MM.1S (cell line): ENCODE measurements around the gene USF3.

Source experiments
- EZH2 ChIP-seq: fragments of 300-600 bp; sonication (generic); optimal IDR thresholded peaks from 2 replicates; pipeline ENCODE3; 2017; ENCODE audit warnings: low read depth, mild to moderate bottlenecking, antibody characterized with exemption, low read length, mixed read lengths
- TF ChIP-seq, protein P1 (sequence below): fragments of 300-600 bp; sonication (generic); IDR thresholded peaks from 2 replicates; pipeline ENCODE4 v1.5.1; 2016; ENCODE audit warnings: antibody characterized with exemption, low read length, mixed read lengths

- TF ChIP-seq, protein P1, sequence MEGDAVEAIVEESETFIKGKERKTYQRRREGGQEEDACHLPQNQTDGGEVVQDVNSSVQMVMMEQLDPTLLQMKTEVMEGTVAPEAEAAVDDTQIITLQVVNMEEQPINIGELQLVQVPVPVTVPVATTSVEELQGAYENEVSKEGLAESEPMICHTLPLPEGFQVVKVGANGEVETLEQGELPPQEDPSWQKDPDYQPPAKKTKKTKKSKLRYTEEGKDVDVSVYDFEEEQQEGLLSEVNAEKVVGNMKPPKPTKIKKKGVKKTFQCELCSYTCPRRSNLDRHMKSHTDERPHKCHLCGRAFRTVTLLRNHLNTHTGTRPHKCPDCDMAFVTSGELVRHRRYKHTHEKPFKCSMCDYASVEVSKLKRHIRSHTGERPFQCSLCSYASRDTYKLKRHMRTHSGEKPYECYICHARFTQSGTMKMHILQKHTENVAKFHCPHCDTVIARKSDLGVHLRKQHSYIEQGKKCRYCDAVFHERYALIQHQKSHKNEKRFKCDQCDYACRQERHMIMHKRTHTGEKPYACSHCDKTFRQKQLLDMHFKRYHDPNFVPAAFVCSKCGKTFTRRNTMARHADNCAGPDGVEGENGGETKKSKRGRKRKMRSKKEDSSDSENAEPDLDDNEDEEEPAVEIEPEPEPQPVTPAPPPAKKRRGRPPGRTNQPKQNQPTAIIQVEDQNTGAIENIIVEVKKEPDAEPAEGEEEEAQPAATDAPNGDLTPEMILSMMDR, result no peak
- no peak for TF ChIP-seq EZH2
Measured at GRCh38 chr3:113730550-113730949, 34.1 kb upstream of the USF3 start.
